Thoracic aorta (tissue), 2 donors: ENCODE data around the gene GATA6. TPM values are rescaled to one million over a fixed set of nuclear protein-coding genes. Genes with fewer than 3 reads are reported as not detected.

Experiments used
- ATAC-seq: fragments of 150-250 bp; one replicate; pipeline ENCODE4 v1.8.0; 2017; ENCODE audit warnings: low read depth; ENCODE audit not compliant: insufficient number of reproducible peaks, low FRiP score
- DNase-seq: peaks from one replicate; pipeline ENCODE4 v3.0.0-alpha.2; 2020; ENCODE audit warnings: low spot score
- H3K27ac ChIP-seq, 2 donors: fragments of 200-600 bp; sonication (generic); 1 replicate in 1 of 2; 2 replicates in 1 of 2; pipeline ENCODE4 v1.5.1; 2016; ENCODE audit warnings: mild to moderate bottlenecking in 2 of 2, moderate library complexity in 2 of 2
- H3K27me3 ChIP-seq: fragments of 200-600 bp; sonication (generic); replicated peaks from 2 replicates; pipeline ENCODE4 v1.6.0; 2016; ENCODE audit warnings: mild to moderate bottlenecking; ENCODE audit not compliant: insufficient read depth
- H3K36me3 ChIP-seq: fragments of 200-600 bp; sonication (generic); one replicate; pipeline ENCODE4 v1.5.1; 2016
- H3K4me1 ChIP-seq, 2 donors: fragments of 200-600 bp; sonication (generic); 1 replicate in 1 of 2; 2 replicates in 1 of 2; pipeline versions ENCODE4 v1.5.1 to v1.6.0; 2016; ENCODE audit warnings: low read depth in 2 of 2, mild to moderate bottlenecking in 1 of 2; ENCODE audit not compliant: control insufficient read depth in 1 of 2
- H3K4me3 ChIP-seq: fragments of 200-600 bp; sonication (generic); 2 replicates; pipeline ENCODE4 v1.5.1; 2016; ENCODE audit warnings: mild to moderate bottlenecking
- H3K9me3 ChIP-seq: fragments of 200-600 bp; sonication (generic); 2 replicates; pipeline ENCODE4 v1.5.1; 2016
- CTCF ChIP-seq: fragments of 200-600 bp; sonication (generic); IDR thresholded peaks from one replicate; pipeline ENCODE4 v1.5.1; 2019; ENCODE audit warnings: antibody characterized with exemption
- total RNA-seq, 2 donors: library from RNA; depleted of rRNA; stranded (reverse); fragments of >200 nt; gene quantifications; one replicate each; pipeline versions ENCODE4 v1.1.0 to v1.2.3, GENCODE V29; 2016

Gene GATA6
- total RNA-seq, 2 donors from 2014 or later: 92.7 to 92.8 TPM

- no peak for ATAC-seq
These were observed 566 bp downstream of the GATA6 start for GRCh38 chr18:22169889-22170420.

GRCh38 chr18:22170421-22171257 is 1.2 kb downstream of the GATA6 start:
- peak overlapping the region; percentile 98 to 100 for H3K27ac ChIP-seq
- TF ChIP-seq CTCF: no peak
- no peak for DNase-seq
- no peaks in the 10 kb centered on the region for H3K4me1 ChIP-seq
- no peaks in the 10 kb centered on the region for H3K9me3 ChIP-seq
- no peak for ATAC-seq
- H3K4me3 ChIP-seq: peak overlapping the region; percentile 100
- H3K36me3 ChIP-seq: peaks cover 18% of the 10 kb centered on the region
- no peaks in the 10 kb centered on the region for H3K27me3 ChIP-seq

More at GRCh38 chr18:22169889-22170420, 566 bp downstream of the GATA6 start:
- Histone ChIP-seq H3K4me1 (peaks cover 0 to 2% of the 10 kb centered on the region in 2 donors), H3K4me3 (peak overlapping the region; percentile 100), H3K27ac (peak overlapping the region; percentile 98 to 100), H3K27me3 (no peaks in the 10 kb centered on the region), H3K9me3 (no peaks in the 10 kb centered on the region), H3K36me3 (peaks cover 14% of the 10 kb centered on the region)
- no peak for TF ChIP-seq CTCF
- DNase-seq: no peak

- no peak for TF ChIP-seq CTCF
- DNase-seq (no peak), ATAC-seq (no peak)
- H3K4me1 ChIP-seq: no peaks in the 10 kb centered on the region
- H3K9me3 ChIP-seq: no peaks in the 10 kb centered on the region
- H3K4me3 ChIP-seq: peak overlapping the region; percentile 100
- H3K27me3 ChIP-seq: no peaks in the 10 kb centered on the region
- peak overlapping the region; percentile 98 to 100 for H3K27ac ChIP-seq
- peaks cover 18% of the 10 kb centered on the region for H3K36me3 ChIP-seq
These were observed 2.1 kb downstream of the GATA6 start for GRCh38 chr18:22171258-22172119.

- Histone ChIP-seq H3K9me3 (no peaks in the 10 kb centered on the region), H3K36me3 (peaks cover 21% of the 10 kb centered on the region), H3K4me1 (no peaks in the 10 kb centered on the region), H3K27ac (peak overlapping the region; percentile 87 to 95), H3K4me3 (peak overlapping the region; percentile 100), H3K27me3 (no peaks in the 10 kb centered on the region)
- no peak for DNase-seq
- no peak for TF ChIP-seq CTCF
- no peak for ATAC-seq
These were observed 2.8 kb downstream of the GATA6 start for GRCh38 chr18:22172120-22172582.
